Measurements from ENCODE around the gene ZNF627.
"Not testable (repeated sequence)": the region's sequence is repeated elsewhere in the genome, so short reads cannot be mapped to it uniquely, and the experiment has no call there.

The ZNF627 gene

GRCh38 chr19:11576227-11576626 lies 21.1 kb upstream of the ZNF627 start:
- DNase-seq, result no peak

GRCh38 chr19:11577451-11578257 lies 19.6 kb upstream of the ZNF627 start, which contains the start of gene ACP5:
Gene ACP5, minus strand, starts transcription at chr19:11577645. Its CDS starts 328 bp downstream, at chr19:11577317.
- DNase-seq, result no peak

GRCh38 chr19:11578258-11579142 lies 18.8 kb upstream of the ZNF627 start:
- DNase-seq, result peak; percentile 98

GRCh38 chr19:11580116-11580515 lies 17.2 kb upstream of the ZNF627 start:
- DNase-seq, result no peak

GRCh38 chr19:11581740-11582139 lies 15.5 kb upstream of the ZNF627 start:
- DNase-seq, result peak; percentile 99

GRCh38 chr19:11586331-11586730 lies 11.0 kb upstream of the ZNF627 start:
- DNase-seq, result no peak

GRCh38 chr19:11587302-11587974 lies 9.8 kb upstream of the ZNF627 start:
- peak; percentile 98 for DNase-seq

GRCh38 chr19:11587975-11588631 lies 9.2 kb upstream of the ZNF627 start:
- DNase-seq, result no peak

- DNase-seq, result no peak
These were observed 3.2 kb upstream of the ZNF627 start for GRCh38 chr19:11594084-11594483.

GRCh38 chr19:11596156-11596555 lies 1.1 kb upstream of the ZNF627 start:
- no peak for DNase-seq

- DNase-seq, result no peak
These were observed 810 bp downstream of the ZNF627 start for GRCh38 chr19:11598103-11598483.

GRCh38 chr19:11598746-11599145 lies 1.5 kb downstream of the ZNF627 start:
- DNase-seq, result no peak

GRCh38 chr19:11599704-11600103 lies 2.4 kb downstream of the ZNF627 start:
- not testable (repeated sequence) for DNase-seq

GRCh38 chr19:11606484-11606883 lies 9.2 kb downstream of the ZNF627 start:
- no peak for DNase-seq

- no peak for DNase-seq
These were observed 14.4 kb downstream of the ZNF627 start for GRCh38 chr19:11611730-11612129.

GRCh38 chr19:11612816-11613511 lies 15.7 kb downstream of the ZNF627 start:
- DNase-seq, result no peak

GRCh38 chr19:11617180-11618062 lies 20.1 kb downstream of the ZNF627 start:
- no peak for DNase-seq

GRCh38 chr19:11620553-11620952 lies 23.3 kb downstream of the ZNF627 start:
- no peak for DNase-seq

GRCh38 chr19:11622401-11622800 lies 25.1 kb downstream of the ZNF627 start:
- DNase-seq, result not testable (repeated sequence)

- DNase-seq, result peak; percentile 64
These were observed 26.8 kb downstream of the ZNF627 start for GRCh38 chr19:11624069-11624463.

- DNase-seq, result no peak
These were observed 29.0 kb downstream of the ZNF627 start for GRCh38 chr19:11626252-11626651.
